Measurements from ENCODE around the gene RAPGEF3.

- TF ChIP-seq CTCF (IDR thresholded peaks at IDR 0.05), result no peak
- no peak for TF ChIP-seq POLR2A (IDR thresholded peaks at IDR 0.05)
Measured at GRCh38 chr12:47722136-47722834, 36.4 kb downstream of the RAPGEF3 start.
